ENCODE results near the gene CCL7.

- TF ChIP-seq CTCF (IDR thresholded peaks at IDR 0.05; ENCODE audit: low read depth, low read length, poor library complexity, severe bottlenecking) (no peak), EZH2phosphoT487 (IDR thresholded peaks at IDR 0.05; ENCODE audit: borderline replicate concordance, low read length) (no peak)
These were observed 21.5 kb upstream of the CCL7 start for GRCh38 chr17:34248511-34249024.
